Stimulated activated CD4-positive, alpha-beta T cell treated with anti-CD3 and anti-CD28 coated beads, Interleukin-12 subunit alpha, Interleukin-12 subunit beta, amount 100 ng/mL, for 48 hours (primary cell): ENCODE measurements around the gene ZBTB8OS.
"Not testable (repeated sequence)": the region's sequence is repeated elsewhere in the genome, so short reads cannot be mapped to it uniquely, and the experiment has no call there.

Experiments
- DNase-seq, 3 donors: peaks; one replicate each; pipeline ENCODE4 v3.0.0-alpha.2; 2020; ENCODE audit warnings: low read depth in 2 of 3, low spot score in 1 of 3

The ZBTB8OS gene

GRCh38 chr1:32650752-32651460 lies 556 bp upstream of the ZBTB8OS start, which contains the start of gene RBBP4:
RBBP4 (plus strand) TSS chr1:32651208; CDS start chr1:32651307, 99 bp downstream.
- peak; percentile 96 to 98 (median 98) for DNase-seq

- no peak for DNase-seq
Measured at GRCh38 chr1:32647308-32648134, 2.8 kb downstream of the ZBTB8OS start.

- no peak for DNase-seq
Measured at GRCh38 chr1:32644426-32644825, 5.9 kb downstream of the ZBTB8OS start.

GRCh38 chr1:32642292-32642827 lies 8.0 kb downstream of the ZBTB8OS start:
- DNase-seq, result not testable (repeated sequence)

- no peak for DNase-seq
Measured at GRCh38 chr1:32639489-32640075, 10.8 kb downstream of the ZBTB8OS start.

GRCh38 chr1:32636914-32637645 lies 13.3 kb downstream of the ZBTB8OS start:
- DNase-seq, result no peak

GRCh38 chr1:32635508-32636277 lies 14.7 kb downstream of the ZBTB8OS start:
- DNase-seq, result no peak

GRCh38 chr1:32632829-32633228 lies 17.5 kb downstream of the ZBTB8OS start:
- DNase-seq, result no peak

GRCh38 chr1:32630173-32630572 lies 20.2 kb downstream of the ZBTB8OS start:
- not testable (repeated sequence) for DNase-seq

GRCh38 chr1:32627596-32628162 lies 22.7 kb downstream of the ZBTB8OS start:
- DNase-seq, result no peak

- DNase-seq, result no peak
Measured at GRCh38 chr1:32626176-32626575, 24.2 kb downstream of the ZBTB8OS start.

- DNase-seq, result peak; percentile 21 to 37 (median 35)
Measured at GRCh38 chr1:32623775-32624174, 26.6 kb downstream of the ZBTB8OS start.

GRCh38 chr1:32622806-32623681 lies 27.3 kb downstream of the ZBTB8OS start:
- no peak for DNase-seq

GRCh38 chr1:32622205-32622604 lies 28.1 kb downstream of the ZBTB8OS start:
- no peak for DNase-seq

- no peak for DNase-seq
Measured at GRCh38 chr1:32619701-32620485, 30.5 kb downstream of the ZBTB8OS start.

- DNase-seq, result no peak
Measured at GRCh38 chr1:32618673-32619221, 31.6 kb downstream of the ZBTB8OS start.

- no peak for DNase-seq
Measured at GRCh38 chr1:32613472-32613871, 36.9 kb downstream of the ZBTB8OS start.
